Keratinocyte (primary cell): ENCODE measurements around the gene ATP2B2. TPM values are rescaled to one million over a fixed set of nuclear protein-coding genes. Genes with fewer than 3 reads are reported as not detected.

Experiments
- DNase-seq: peaks from one replicate; pipeline ENCODE4 v3.0.0-alpha.2; 2011; ENCODE audit warnings: low read depth, missing footprints, low spot score
- FAIRE-seq: peaks from 2 replicates; lab custom pipeline; 2011; peaks lifted over from hg19 to GRCh38; lab: Jason Lieb, UNC
- H2AFZ ChIP-seq: 2 replicates; pipeline ENCODE4 v1.6.0; 2012; ENCODE audit warnings: low read length, control low read depth, inconsistent platforms; ENCODE audit not compliant: control insufficient read depth
- H3K27ac ChIP-seq: 2 replicates; pipeline ENCODE4 v1.5.1; 2011; ENCODE audit warnings: low read length; ENCODE audit not compliant: control insufficient read depth, insufficient read depth
- H3K27me3 ChIP-seq: 3 replicates; pipeline ENCODE4 v1.6.0; 2011; ENCODE audit warnings: low read length; ENCODE audit not compliant: control insufficient read depth, insufficient read depth; ENCODE audit errors: extremely low read depth
- H3K36me3 ChIP-seq, 2 experiments: 2 replicates in 1 of 2; 3 replicates in 1 of 2; pipeline ENCODE4 v1.5.1; 2011; ENCODE audit warnings: low read length in 2 of 2, mild to moderate bottlenecking in 1 of 2; ENCODE audit not compliant: control insufficient read depth in 2 of 2, insufficient read depth in 2 of 2; ENCODE audit errors: extremely low read depth in 1 of 2
- H3K4me1 ChIP-seq: 3 replicates; pipeline ENCODE4 v1.5.1; 2011; ENCODE audit warnings: low read length; ENCODE audit not compliant: control insufficient read depth, insufficient read depth; ENCODE audit errors: extremely low read depth
- H3K4me2 ChIP-seq: 3 replicates; pipeline ENCODE4 v1.6.0; 2011; ENCODE audit warnings: low read depth, low read length; ENCODE audit not compliant: control insufficient read depth, insufficient read depth; ENCODE audit errors: extremely low read depth
- H3K4me3 ChIP-seq, 3 experiments: fragments of 200-600 bp in 1 of 3; sonication (generic) in 1 of 3; 2 replicates in 2 of 3; 3 replicates in 1 of 3; pipeline ENCODE4 v1.5.1; 2011 to 2016; ENCODE audit warnings: low read length in 3 of 3, mild to moderate bottlenecking in 3 of 3, control low read depth in 2 of 3, inconsistent platforms in 1 of 3, low read depth in 1 of 3, mixed read lengths in 1 of 3, mixed run types in 1 of 3, moderate library complexity in 1 of 3; ENCODE audit not compliant: control insufficient read depth in 2 of 3, insufficient read depth in 2 of 3; ENCODE audit errors: extremely low read depth in 1 of 3
- H3K79me2 ChIP-seq: 2 replicates; pipeline ENCODE4 v1.6.0; 2012; ENCODE audit warnings: low read length; ENCODE audit not compliant: control insufficient read depth, insufficient read depth
- H3K9ac ChIP-seq: 3 replicates; pipeline ENCODE4 v1.6.0; 2011; ENCODE audit warnings: low read length; ENCODE audit not compliant: control insufficient read depth, insufficient read depth; ENCODE audit errors: extremely low read depth
- H3K9me1 ChIP-seq: 3 replicates; pipeline ENCODE4 v1.6.0; 2011; ENCODE audit warnings: low read length; ENCODE audit not compliant: control insufficient read depth, insufficient read depth; ENCODE audit errors: extremely low read depth
- H3K9me3 ChIP-seq: 2 replicates; pipeline ENCODE4 v1.5.1; 2012; ENCODE audit warnings: low read depth, low read length; ENCODE audit not compliant: control insufficient read depth
- H4K20me1 ChIP-seq: 3 replicates; pipeline ENCODE4 v1.6.0; 2011; ENCODE audit warnings: low read length; ENCODE audit not compliant: control insufficient read depth, insufficient read depth; ENCODE audit errors: extremely low read depth
- CTCF ChIP-seq, 3 experiments: IDR thresholded peaks in 1 of 3; conservative IDR thresholded peaks in 1 of 3; optimal IDR thresholded peaks in 1 of 3; 2 replicates in 2 of 3; 3 replicates in 1 of 3; pipeline versions ENCODE3 to v1.5.1; 2011; ENCODE audit warnings: low read length in 3 of 3, mild to moderate bottlenecking in 3 of 3, moderate library complexity in 2 of 3, control low read depth in 1 of 3, inconsistent platforms in 1 of 3; ENCODE audit not compliant: insufficient read depth in 2 of 3; ENCODE audit errors: extremely low read depth in 1 of 3
- EZH2 ChIP-seq: IDR thresholded peaks from one replicate; pipeline ENCODE4 v1.6.1; 2012; ENCODE audit warnings: inconsistent platforms, mild to moderate bottlenecking, low read length, moderate library complexity
- dilution Hi-C: fragments of 300-500 bp; cut with MboI; formaldehyde crosslinking; loops from one replicate; pipeline ENCODE4 v1.7.0; 2020; ENCODE audit warnings: low sequenced_read_pairs; ENCODE audit not compliant: extremely low pct_ligation_motif_present
- polyA plus RNA-seq, 5 experiments: library from polyadenylated mRNA; depleted of rRNA in 3 of 5; stranded (reverse) in 3 of 5; stranded (forward) in 1 of 5; unstranded in 1 of 5; fragments of >200 nt; gene quantifications; 1 replicate in 1 of 5; 2 replicates in 3 of 5; 3 replicates in 1 of 5; pipeline versions ENCODE4 v1.2.1 to v1.2.3, GENCODE V29; 2011 to 2012; ENCODE audit warnings: missing spikeins in 2 of 5, low read depth in 1 of 5, low replicate concordance in 1 of 5

The ATP2B2 gene
- polyA plus RNA-seq, 1 donor (not counting 4 experiments of a cell fraction or from before 2014, with no cell fraction given), result not detected

GRCh38 chr3:10392906-10393461, 112.4 kb downstream of the ATP2B2 start:
- Histone ChIP-seq H3K27me3 (peaks cover 26% of the 10 kb centered on the region), H3K4me1 (peaks cover 10% of the 10 kb centered on the region), H3K79me2 (no peaks in the 10 kb centered on the region), H4K20me1 (peaks cover 3% of the 10 kb centered on the region), H3K36me3 (no peaks in the 10 kb centered on the region), H3K9me1 (no peaks in the 10 kb centered on the region), H3K4me2 (no peak overlapping the region), H2AFZ (no peak overlapping the region), H3K4me3 (no peak overlapping the region), H3K9me3 (peaks cover 3% of the 10 kb centered on the region), H3K27ac (no peak overlapping the region), H3K9ac (no peak overlapping the region)
- dilution Hi-C loops, result no loop called here
- DNase-seq, result no peak
- FAIRE-seq, result no peak
- no peak for TF ChIP-seq EZH2
- TF ChIP-seq CTCF (optimal IDR thresholded peaks at IDR 0.05 in 1 of 3, IDR thresholded peaks at IDR 0.05 in 1 of 3, conservative IDR thresholded peaks at IDR 0.05 in 1 of 3; ENCODE audit: extremely low read depth in 1 of 3, insufficient read depth in 2 of 3, low read length in 3 of 3), result no peak

GRCh38 chr3:10392244-10392643, 113.1 kb downstream of the ATP2B2 start:
- Histone ChIP-seq H3K79me2 (no peaks in the 10 kb centered on the region), H3K9me1 (no peaks in the 10 kb centered on the region), H3K4me2 (no peak overlapping the region), H3K9ac (no peak overlapping the region), H3K4me3 (no peak overlapping the region), H2AFZ (no peak overlapping the region), H3K27me3 (peaks cover 23% of the 10 kb centered on the region), H3K36me3 (no peaks in the 10 kb centered on the region), H4K20me1 (peaks cover 3% of the 10 kb centered on the region), H3K9me3 (peaks cover 3% of the 10 kb centered on the region), H3K4me1 (peaks cover 10% of the 10 kb centered on the region), H3K27ac (no peak overlapping the region)
- dilution Hi-C loops, result no loop called here
- FAIRE-seq (no peak), DNase-seq (no peak)
- TF ChIP-seq EZH2 (no peak), CTCF (optimal IDR thresholded peaks at IDR 0.05 in 1 of 3, IDR thresholded peaks at IDR 0.05 in 1 of 3, conservative IDR thresholded peaks at IDR 0.05 in 1 of 3; ENCODE audit: extremely low read depth in 1 of 3, insufficient read depth in 2 of 3, low read length in 3 of 3) (peak in 2 of 3 experiments; percentile 8 to 27)
